Prostate gland (tissue), 2 donors: ENCODE results near the gene NLRP1. TPM values are rescaled to one million over a fixed set of nuclear protein-coding genes. Genes with fewer than 3 reads are reported as not detected.

Experiments used
- DNase-seq: peaks from one replicate; pipeline ENCODE4 v3.0.0-alpha.2; 2019; ENCODE audit warnings: low spot score
- H3K27ac ChIP-seq, 2 donors: fragments of 200-600 bp; sonication (generic); 2 replicates each; pipeline ENCODE4 v1.5.1; 2017 to 2019
- H3K27me3 ChIP-seq: fragments of 200-600 bp; sonication (generic); replicated peaks from 2 replicates; pipeline ENCODE4 v1.5.1; 2019; ENCODE audit not compliant: insufficient read depth
- H3K36me3 ChIP-seq, 2 donors: fragments of 200-600 bp; sonication (generic); 1 replicate in 1 of 2; 2 replicates in 1 of 2; pipeline versions ENCODE4 v1.5.1 to v1.8.1; 2017 to 2019
- H3K4me1 ChIP-seq: fragments of 200-600 bp; sonication (generic); replicated peaks from 2 replicates; pipeline ENCODE4 v1.5.1; 2019
- H3K4me3 ChIP-seq, 2 donors: fragments of 200-600 bp; sonication (generic); 2 replicates each; pipeline ENCODE4 v1.5.1; 2017 to 2019
- H3K9me3 ChIP-seq: fragments of 200-600 bp; sonication (generic); 2 replicates; pipeline ENCODE4 v1.5.1; 2017
- CTCF ChIP-seq, 4 experiments: fragments of 200-600 bp in 2 of 4; fragments of 450-650 bp in 2 of 4; sonication (generic) in 2 of 4; IDR thresholded peaks; 1 replicate in 3 of 4; 2 replicates in 1 of 4; pipeline ENCODE4 v1.5.1; 2016 to 2019; ENCODE audit warnings: antibody characterized with exemption in 4 of 4, mild to moderate bottlenecking in 2 of 4, moderate library complexity in 2 of 4
- POLR2A ChIP-seq: fragments of 450-650 bp; IDR thresholded peaks from one replicate; pipeline ENCODE4 v1.6.1; 2016; ENCODE audit warnings: antibody characterized with exemption, mild to moderate bottlenecking
- POLR2AphosphoS5 ChIP-seq: sonication (generic); formaldehyde crosslinking; IDR thresholded peaks from one replicate; pipeline ENCODE4 v1.6.1; 2017; ENCODE audit warnings: antibody characterized with exemption
- WGBS: methylation state at CpG from one replicate; pipeline ENCODE4 v1.1.5; 2018; 5-methylcytosine and 5-hydroxymethylcytosine counted together
- intact Hi-C: fragments of 100-400 bp; cut with DNase I; formaldehyde crosslinking; loops from one replicate; pipeline ENCODE4 v1.14.2; 2022
- total RNA-seq, 2 donors: library from RNA; depleted of rRNA; stranded (reverse); fragments of >200 nt; gene quantifications; one replicate each; pipeline ENCODE4 v1.1.0, GENCODE V29; 2016

Gene NLRP1
- total RNA-seq, 2 donors from 2014 or later = 10.7 to 29.9 TPM

DNA sequence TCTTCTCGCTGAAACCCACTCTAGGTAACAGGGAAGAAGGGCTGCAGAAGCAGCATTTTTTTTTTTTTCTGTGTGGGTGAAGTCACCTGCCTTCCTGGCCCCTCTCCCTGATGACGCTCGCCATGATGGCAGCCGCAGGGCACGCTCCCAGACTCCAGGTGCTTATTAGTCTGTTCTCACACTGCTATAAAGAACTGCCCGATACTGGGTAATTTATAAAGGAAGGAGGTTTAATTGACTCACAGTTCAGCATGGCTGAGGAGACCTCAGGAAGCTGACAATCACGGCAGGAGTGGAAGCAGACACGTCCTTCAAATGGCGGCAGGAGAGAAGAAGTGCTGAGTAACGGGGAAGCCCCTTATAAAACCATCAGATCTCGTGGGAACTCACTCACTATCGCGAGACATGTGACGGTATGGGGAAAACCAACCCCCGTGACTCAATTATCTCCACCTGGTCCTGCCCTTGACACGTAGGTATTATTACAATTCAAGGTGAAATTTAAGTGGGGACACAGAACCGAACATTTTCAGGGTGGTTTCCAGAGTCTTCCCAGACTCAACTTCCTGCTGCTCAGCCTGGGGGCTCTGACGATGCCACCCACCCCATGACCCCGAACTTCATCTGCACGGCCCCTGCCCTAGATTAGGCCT lies 34.9 kb upstream of the NLRP1 start:
- Histone ChIP-seq H3K36me3 (no peaks in the 10 kb centered on the region), H3K4me1 (no peaks in the 10 kb centered on the region), H3K27me3 (peaks cover 3% of the 10 kb centered on the region), H3K27ac (no peak overlapping the region), H3K9me3 (no peaks in the 10 kb centered on the region), H3K4me3 (no peak overlapping the region)
- intact Hi-C loops = no loop called here
- DNase-seq = no peak
- no peak for TF ChIP-seq CTCF (IDR thresholded peaks at IDR 0.05)
- TF ChIP-seq POLR2A = no peak
- no peak for TF ChIP-seq POLR2AphosphoS5
- 71% methylated on average over 20 of the region's 20 CpGs for WGBS

GRCh38 chr17:5618476-5618875 lies 34.2 kb upstream of the NLRP1 start:
- 73% methylated on average over 2 of the region's 2 CpGs for whole genome bisulfite sequencing
- H3K27me3 ChIP-seq = peaks cover 3% of the 10 kb centered on the region

GRCh38 chr17:5615476-5615875 lies 31.2 kb upstream of the NLRP1 start:
- intact Hi-C loops = no loop called here
- no peaks in the 10 kb centered on the region for H3K36me3 ChIP-seq
- no peak overlapping the region for H3K27ac ChIP-seq
- H3K27me3 ChIP-seq = peaks cover 3% of the 10 kb centered on the region
- no peaks in the 10 kb centered on the region for H3K9me3 ChIP-seq
- WGBS = 80% methylated on average over 2 of the region's 2 CpGs
- no peaks in the 10 kb centered on the region for H3K4me1 ChIP-seq
- no peak overlapping the region for H3K4me3 ChIP-seq
- TF ChIP-seq CTCF (IDR thresholded peaks at IDR 0.05) (no peak), POLR2A (no peak), POLR2AphosphoS5 (no peak)
- no peak for DNase-seq

More at GRCh38 chr17:5618476-5618875, 34.2 kb upstream of the NLRP1 start:
- Histone ChIP-seq H3K4me3 (no peak overlapping the region), H3K36me3 (no peaks in the 10 kb centered on the region), H3K27ac (no peak overlapping the region), H3K4me1 (no peaks in the 10 kb centered on the region), H3K9me3 (no peaks in the 10 kb centered on the region)
- DNase-seq = no peak
- TF ChIP-seq CTCF (IDR thresholded peaks at IDR 0.05) (no peak), POLR2AphosphoS5 (no peak), POLR2A (no peak)
- intact Hi-C loops = no loop called here

- no peak for DNase-seq
- no peak overlapping the region for H3K4me3 ChIP-seq
- H3K27ac ChIP-seq = no peak overlapping the region
- 55% methylated on average over 6 of the region's 6 CpGs for WGBS
- intact Hi-C loops = no loop called here
- no peaks in the 10 kb centered on the region for H3K4me1 ChIP-seq
- peaks cover 3% of the 10 kb centered on the region for H3K27me3 ChIP-seq
- H3K9me3 ChIP-seq = no peaks in the 10 kb centered on the region
- H3K36me3 ChIP-seq = no peaks in the 10 kb centered on the region
- TF ChIP-seq CTCF (IDR thresholded peaks at IDR 0.05) (no peak), POLR2A (no peak), POLR2AphosphoS5 (no peak)
Measured at GRCh38 chr17:5610956-5611355, 26.6 kb upstream of the NLRP1 start.

DNA sequence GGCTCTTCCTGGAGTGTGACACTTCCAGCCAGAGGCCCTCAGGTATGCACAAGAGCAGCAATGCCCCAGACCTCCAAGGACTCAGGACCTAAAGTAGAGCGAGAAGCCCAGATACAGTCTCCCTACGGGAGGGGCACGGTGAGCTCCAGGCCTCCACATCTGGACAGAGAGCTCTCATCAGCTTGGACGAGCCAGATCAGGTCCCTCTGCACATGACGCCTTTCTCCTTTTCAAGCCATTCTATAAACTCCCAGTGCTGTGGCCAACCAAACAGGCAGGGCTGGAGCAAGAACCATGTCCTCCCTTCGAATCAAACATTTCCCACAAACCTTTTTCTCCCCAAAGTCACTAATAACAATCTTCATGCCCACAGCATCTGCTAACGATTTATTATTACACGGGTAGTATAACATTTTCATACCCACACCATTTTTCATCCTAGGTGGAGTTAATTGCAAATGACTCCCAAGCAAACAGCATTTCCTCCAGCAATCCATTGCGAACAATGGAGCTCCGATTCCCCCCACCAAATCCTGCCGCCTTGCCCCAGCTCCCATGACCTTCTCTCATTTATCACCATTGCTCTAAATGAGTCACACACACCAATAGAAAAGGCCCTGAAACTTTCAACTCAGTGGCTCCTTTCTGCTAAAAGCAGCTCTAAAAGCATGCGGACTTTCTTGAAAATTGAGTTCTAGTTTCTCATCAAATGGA lies 24.2 kb upstream of the NLRP1 start:
- peaks cover 3% of the 10 kb centered on the region for H3K27me3 ChIP-seq
- H3K36me3 ChIP-seq = no peaks in the 10 kb centered on the region
- DNase-seq = no peak
- TF ChIP-seq CTCF (IDR thresholded peaks at IDR 0.05) (no peak), POLR2AphosphoS5 (no peak), POLR2A (no peak)
- H3K4me3 ChIP-seq = no peak overlapping the region
- no peak overlapping the region for H3K27ac ChIP-seq
- no peaks in the 10 kb centered on the region for H3K9me3 ChIP-seq
- intact Hi-C loops = no loop called here
- 63% methylated on average over 12 of the region's 12 CpGs for WGBS
- H3K4me1 ChIP-seq = no peaks in the 10 kb centered on the region
